ENCODE measurements around the gene SETD1B.

DNA sequence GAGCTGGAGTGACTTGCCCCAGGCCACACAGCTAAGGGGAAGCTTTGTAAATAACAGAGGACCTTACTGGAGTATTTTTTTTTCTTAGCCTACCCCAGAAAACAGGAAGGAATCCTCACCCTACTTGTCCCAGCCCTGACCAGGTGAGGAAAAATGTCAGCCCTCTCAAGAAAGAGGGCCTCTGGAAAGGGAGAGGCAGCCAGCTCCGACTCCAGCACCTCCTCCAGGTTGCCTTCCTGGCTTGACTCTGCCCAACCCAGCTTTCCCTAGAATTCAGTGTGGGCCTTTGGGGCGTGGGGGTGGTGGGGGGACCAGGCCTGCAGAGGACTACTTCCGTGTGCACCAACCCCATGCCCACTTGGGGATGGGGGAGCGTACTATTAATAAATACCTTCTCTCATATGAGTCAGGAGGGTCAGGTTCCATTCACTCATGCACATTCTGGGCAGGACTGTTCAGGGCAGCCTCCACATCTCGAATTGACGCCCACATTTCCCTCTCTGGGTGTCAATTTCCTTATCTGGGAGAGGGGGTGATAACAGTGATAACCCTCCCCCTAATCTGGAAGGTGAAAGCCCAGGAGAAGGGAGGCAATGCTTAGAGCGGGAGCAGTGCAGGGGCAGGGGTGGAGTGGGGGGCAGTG lies 15.5 kb upstream of the SETD1B start:
- TF ChIP-seq, protein P1, sequence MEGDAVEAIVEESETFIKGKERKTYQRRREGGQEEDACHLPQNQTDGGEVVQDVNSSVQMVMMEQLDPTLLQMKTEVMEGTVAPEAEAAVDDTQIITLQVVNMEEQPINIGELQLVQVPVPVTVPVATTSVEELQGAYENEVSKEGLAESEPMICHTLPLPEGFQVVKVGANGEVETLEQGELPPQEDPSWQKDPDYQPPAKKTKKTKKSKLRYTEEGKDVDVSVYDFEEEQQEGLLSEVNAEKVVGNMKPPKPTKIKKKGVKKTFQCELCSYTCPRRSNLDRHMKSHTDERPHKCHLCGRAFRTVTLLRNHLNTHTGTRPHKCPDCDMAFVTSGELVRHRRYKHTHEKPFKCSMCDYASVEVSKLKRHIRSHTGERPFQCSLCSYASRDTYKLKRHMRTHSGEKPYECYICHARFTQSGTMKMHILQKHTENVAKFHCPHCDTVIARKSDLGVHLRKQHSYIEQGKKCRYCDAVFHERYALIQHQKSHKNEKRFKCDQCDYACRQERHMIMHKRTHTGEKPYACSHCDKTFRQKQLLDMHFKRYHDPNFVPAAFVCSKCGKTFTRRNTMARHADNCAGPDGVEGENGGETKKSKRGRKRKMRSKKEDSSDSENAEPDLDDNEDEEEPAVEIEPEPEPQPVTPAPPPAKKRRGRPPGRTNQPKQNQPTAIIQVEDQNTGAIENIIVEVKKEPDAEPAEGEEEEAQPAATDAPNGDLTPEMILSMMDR (IDR thresholded peaks at IDR 0.05), result no peak
- TF ChIP-seq POLR2A (IDR thresholded peaks at IDR 0.05), result no peak
